HPDE6-E6E7 (cell line): ENCODE measurements around the gene MROH2A.

Source experiments
- DNase-seq: peaks from one replicate; pipeline ENCODE4 v3.0.0; 2011; ENCODE audit warnings: missing footprints; ENCODE audit errors: extremely low spot score

MROH2A gene

DNA sequence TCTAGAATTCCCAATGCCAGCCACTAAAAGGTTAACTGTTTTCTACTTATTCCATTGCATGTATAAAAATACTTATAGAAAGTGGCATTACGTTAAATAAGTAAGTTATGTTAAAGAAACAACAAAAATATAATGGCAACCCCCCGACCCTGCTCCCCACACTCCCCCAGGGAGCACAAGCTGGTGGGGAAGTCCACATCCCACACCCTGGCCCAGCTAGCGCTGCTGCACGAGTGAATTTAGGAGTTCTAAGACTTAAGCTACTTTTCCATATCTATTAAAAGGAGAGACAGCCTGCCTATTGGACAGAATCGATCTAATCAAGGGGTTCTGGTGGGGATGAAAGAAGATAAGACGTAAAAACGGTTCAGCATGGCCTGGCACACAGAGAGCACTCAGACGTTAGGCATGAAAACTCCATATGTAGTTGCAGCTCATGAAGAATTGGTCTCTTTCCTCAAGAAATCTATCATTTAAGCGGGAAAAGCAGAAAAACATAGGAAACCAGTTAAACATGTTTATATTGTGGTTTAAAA, 59.6 kb downstream of the MROH2A start:
- no peak for DNase-seq

DNA sequence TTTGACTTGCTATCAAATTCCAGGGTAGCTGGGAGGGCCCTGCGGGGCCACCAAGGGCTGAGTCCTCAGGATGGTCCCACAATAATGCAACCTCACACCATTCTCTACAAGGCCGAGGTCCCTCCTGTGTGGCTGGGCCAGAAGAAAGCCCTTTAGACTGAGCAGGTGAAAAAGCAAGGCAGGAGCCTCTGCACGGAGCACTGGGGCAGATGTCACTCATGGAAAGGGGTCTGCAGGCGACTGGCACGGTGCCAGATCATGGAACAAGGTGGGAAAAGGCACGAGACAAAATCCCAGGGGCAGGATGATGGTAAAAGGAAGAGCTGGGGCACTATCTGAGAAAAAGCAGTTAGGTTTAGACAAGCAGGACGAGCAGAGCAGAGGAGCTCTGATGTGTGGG, 60.1 kb downstream of the MROH2A start:
- no peak for DNase-seq

DNA sequence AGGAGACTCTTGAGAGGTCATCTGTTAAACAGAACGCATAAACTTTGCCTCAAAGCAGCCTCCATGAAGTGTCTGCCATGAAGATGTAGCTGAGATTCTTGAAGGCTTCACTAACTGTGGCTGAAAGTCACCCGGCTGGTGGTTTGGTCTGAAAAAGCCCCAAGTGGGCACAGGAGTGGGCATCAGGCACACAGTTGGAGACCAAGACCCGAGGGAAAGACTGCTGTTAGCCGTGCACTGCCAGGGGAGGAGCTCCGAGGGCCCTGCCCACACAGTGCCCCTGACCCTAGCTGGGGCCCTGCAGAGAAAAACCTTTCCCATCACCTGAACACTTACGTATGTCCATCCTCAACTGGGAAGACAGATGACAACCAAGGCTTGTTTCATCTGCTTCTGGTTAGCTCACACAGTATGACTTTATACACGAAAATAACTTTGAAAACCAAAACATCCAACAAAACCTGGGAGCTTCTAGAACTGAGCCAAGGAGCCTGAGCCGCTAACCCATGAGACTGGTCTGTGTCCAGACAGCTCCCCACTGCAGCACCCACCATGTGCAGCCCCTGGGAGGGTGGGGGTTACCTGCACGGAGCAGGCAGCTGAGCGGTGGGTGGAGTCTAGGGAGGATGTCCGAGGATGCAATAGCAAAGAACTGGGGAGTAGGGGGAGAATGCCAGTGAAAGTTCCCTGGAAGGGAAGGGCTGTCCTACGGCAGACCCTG, 60.8 kb downstream of the MROH2A start:
- no peak for DNase-seq

DNA sequence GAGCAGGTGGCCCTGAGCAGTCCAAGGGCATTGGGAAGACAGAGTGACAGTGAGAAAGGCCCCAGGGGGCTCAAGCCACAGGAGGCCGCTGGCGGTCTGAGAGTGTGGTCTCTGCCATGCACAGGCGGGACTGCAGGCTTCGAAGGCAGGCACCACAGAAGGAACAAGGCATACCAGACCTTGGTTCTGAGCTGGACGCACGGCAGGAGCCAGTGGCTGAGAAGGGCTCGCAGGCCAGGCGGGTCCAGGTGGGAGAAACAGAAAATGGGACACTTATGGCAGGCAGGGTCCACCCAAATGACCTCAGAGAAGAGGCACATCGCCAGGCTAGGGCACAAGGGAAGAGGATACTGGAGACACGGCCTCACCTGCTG, 61.3 kb downstream of the MROH2A start:
- DNase-seq = no peak

DNA sequence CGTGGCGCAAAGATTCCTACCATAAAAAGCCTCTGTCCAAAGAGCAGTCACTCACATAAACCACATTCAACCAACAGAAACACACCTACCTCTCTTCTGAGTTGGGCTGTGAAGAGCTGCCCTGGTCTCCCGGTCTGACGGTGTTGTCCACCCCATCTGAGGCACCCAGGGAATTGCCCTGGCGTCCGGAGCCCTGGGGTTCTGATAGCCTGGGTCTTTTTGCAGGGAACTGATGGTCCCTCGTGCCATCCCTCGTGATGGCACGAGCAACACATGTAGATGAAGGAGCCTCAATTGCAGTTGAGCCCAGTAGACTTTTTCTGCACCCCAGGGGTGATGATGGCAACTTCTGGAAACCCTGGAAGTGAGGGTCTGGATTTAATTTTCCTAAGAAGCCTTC, 62.4 kb downstream of the MROH2A start:
- DNase-seq = no peak

DNA sequence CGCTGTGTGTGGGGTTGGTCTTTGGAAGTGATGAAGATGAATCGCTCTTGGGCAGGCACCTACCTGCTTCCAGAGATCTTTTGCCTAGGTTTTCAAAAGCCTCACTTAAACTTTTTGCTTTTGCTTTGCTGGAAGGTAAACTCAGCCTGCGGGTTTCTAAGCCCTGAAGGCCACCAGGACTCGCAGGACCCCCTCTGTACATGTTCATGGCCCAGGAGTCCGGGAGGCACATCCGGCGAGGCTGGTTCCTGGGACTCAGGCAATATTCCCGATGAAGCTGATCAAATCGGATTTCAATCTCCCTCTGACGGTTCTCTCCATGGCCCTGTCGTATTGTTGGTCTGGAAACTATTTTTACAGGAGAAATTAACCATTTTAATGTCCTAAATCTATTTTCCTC, 63.1 kb downstream of the MROH2A start:
- DNase-seq = no peak

DNA sequence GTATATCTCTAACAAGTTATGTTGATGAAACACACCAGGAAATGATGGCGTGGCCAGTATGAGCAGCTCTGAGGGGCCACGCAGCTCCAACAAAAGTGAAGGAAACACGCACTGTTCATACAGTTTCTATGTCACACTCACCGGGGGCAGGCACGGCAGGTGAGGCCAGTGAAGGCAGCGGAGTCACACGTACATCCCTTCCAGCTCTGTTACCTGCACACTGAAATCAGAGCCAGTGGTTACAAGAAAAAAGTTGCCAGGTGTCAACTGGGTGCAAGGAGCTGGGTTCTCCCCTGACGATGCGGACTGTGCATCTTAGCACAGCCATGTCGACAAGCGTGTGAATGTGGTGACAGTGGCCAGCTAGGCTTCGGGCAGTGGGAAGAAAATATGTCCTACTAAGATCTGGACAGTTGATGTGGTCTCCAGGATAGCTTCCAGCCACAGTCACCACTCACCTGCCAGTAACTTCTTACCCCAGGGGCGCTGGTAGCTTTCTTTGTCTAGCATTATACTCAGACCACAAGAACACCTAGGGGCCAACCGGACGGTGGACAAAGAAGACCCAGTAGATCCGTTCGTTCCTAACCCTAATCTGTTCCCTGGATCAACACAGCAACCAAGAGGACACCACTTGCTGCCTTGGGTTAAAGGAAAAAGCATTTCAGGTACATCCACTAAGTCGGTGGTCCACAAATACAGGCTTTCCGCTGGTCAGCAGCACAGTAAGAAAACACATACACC, 66.1 kb downstream of the MROH2A start:
- no peak for DNase-seq

DNA sequence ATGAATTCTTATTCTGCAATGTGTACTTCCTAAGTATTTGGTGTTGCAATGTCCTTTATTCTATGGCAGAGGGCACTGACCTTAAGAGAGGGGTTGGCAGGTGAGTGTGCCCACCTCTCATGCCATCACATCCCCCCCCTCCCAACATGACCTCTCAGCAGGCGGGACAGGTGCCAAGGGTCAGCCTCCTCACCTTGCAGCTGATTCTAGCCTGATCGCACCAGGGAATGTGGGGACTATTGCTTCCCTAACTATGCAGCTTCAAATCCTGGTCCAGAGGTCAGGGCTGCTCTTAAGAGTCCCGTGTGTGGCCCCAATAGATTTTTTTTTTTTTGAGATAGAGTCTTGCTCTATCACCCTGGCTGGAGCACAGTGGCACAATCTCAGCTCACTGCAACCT, 66.7 kb downstream of the MROH2A start:
- no peak for DNase-seq

DNA sequence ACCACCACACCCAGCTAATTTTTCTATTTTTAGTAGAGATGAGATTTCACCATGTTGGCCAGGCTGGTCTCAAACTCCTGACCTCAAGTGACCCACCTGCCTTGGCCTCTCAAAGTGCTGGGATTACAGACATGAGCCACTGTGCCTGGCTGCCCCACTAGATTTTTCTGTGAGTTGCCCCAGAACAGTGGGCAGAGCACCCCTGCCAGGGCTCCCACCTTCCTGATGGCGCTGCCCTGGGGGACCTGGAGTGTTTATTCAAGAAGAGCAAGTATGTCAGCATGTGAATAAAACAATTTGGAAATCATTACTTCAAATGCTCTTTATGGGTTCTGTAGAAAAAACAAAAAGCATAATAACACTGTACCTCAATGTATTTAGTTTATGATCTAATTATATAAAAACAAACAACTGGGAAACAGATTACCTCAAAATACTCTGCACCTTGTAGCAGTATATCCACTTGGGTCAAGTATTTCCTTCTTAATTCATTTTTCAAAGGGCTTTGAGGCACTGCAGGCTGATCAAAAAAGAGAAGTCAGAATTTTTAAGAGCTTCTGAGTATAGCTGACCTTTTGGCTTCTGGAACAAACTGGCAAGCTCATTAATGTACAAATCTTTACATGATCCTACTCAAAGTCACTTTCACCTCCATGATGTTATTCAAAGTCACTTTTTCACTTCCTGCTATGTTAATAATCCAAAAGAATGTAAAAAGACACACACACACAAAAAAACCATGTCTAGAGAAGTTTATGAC, 67.4 kb downstream of the MROH2A start:
- no peak for DNase-seq

DNA sequence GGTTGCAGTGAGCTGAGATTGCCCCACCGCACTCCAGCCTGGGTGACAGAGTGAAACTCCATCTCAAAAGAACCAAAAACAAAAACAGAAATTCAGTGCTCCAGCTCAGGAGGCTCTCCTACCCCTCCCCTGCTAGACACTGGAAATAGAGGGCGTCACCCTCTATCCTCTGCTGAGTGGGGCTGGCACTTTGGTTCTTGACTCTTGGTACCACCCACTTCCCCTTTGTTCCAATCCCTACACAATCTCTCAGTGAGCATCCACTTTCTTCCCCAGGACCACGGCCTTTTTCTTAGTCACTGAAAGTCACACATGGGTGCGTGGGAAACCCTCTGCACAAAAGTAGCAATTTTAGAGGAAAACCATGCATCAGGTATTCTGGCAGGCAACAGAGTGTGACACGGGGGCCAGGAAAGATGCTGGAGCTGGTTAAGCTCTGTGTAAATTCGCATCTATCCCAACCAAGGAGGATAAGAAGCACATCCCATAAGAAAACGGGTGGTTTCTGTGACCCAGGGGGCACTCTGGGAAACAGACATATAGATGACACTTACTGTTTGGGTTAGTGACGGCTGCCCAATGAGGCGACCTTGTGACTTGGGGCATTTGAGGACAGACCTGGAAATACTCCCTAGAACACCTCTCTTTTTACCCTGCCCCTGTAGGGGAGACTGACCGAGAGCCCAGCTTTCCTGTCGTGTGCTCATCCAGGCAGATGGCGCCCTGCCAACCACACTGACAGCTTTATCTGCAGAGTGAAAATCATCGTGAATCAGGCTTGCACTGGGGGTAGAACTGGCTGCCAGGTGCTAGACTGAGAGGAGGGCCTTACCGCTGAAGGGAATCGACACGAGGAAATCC, 68.5 kb downstream of the MROH2A start:
- no peak for DNase-seq

DNA sequence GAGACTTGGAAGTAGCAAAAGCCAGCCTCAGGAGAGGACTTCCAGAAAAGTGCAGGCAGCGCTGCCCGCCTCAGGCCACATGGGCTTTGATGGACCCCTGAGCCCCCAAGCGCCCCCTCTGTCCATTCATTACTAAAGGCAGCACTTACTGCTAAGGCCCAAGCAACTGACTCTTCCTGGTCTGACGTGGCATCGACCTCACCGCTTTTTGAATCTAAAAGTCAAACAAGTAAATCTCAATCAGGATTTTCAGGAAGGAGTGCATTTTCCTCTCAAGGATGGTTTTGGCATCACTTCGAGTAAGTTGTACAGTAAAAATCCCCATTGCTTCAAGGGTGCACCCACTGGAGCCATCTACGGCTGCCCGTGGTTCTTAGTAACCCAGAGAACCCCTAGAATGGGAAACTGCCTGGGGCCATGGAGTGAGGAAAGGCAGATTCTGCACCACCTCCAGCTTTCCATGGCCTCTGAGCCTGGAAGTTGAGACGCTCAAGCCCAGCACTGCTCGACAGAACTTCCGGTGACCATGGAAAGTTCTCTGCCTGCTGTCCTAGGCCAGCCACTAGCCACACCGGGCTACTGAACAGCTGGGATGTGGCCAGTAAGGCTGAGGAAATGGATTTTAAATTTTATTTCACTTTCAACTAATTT, 69.2 kb downstream of the MROH2A start:
- DNase-seq = no peak

DNA sequence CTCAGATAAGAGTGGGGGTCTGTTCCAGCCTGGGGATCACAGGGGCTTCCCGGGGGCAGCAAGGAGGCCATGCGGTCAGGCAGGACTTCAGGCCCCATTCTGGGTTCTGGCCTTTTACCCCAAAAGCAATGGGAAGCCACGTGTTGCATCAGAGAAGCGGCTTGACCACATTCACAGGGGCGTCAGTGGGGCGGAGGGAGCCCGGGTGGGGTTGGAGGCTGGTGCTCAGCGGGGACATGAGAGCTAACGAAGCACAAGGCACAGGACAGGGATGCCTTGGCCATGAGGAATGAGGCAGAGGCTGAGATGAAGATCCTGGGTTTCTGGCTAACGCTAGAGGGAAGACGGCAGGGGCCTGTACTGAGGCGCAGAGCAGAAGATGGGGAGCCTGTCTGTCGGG, 70.1 kb downstream of the MROH2A start:
- DNase-seq = no peak

DNA sequence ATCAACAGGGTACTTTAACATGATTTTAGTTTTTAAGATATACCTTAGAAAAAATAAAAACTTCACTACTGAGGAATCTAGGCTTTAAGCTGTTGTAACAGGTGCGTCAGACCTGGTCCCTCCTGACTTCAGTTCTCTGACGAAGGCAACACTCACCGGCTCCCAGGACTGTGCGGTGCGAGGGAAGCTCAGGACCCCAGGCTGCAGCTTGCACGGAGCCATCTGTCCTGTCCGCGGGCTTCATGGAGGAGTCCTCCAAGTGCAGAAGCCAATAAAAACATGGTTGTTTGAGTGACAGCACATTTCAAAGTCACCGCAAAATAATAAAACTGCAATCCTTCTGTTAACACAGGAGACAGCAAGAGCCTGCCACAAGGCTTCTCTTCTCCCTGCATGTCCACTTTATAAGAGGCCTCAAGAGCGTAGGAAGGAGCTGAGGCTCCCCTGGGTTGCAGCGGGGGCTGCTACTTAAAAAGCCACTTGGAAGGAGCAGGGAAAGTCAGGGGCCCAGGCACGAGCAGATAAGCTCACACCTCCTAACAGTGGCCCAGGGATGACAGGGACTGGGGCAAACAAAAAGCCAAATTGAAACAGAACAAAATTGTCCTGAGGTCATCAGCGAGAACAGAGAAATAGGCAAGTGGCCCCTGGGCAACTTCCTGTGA, 71.6 kb downstream of the MROH2A start:
- DNase-seq = no peak

DNA sequence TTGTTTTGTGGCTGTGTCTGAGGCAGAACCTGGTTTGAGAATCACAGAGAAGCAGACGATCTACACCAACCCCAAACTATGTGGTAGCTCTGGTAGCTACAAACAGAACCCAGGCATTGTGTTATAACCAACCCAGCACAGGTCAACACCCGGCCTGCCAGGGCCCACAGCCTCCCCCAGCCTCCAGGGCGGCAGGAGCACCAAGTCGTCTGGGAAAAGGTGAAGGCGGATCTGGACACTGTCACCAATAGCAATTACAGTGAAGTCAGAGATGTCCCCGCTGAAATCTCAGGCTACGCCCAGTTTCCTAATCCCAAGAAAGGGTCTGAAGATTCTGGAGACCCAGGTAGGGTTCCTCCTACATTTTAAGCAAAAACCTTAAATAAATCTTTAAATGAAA, 72.6 kb downstream of the MROH2A start:
- no peak for DNase-seq

DNA sequence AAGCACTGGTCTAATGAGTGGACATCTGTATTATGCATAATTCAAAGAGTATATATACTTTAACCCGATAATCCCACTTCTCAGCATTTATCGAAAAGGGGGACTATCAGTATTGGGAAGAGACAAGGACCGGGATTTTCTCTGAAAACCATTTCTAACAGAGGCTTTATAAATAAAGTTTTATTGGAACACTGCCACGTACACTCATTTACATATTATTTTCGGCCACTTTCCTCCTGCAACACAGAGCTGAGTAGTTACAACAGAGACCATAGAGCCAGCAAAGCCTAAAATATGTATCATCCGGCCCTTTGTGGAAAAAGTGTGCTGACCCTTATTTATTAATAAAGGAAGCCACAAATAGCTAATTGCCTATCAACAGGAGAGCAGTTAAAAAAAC, 73.0 kb downstream of the MROH2A start:
- no peak for DNase-seq

DNA sequence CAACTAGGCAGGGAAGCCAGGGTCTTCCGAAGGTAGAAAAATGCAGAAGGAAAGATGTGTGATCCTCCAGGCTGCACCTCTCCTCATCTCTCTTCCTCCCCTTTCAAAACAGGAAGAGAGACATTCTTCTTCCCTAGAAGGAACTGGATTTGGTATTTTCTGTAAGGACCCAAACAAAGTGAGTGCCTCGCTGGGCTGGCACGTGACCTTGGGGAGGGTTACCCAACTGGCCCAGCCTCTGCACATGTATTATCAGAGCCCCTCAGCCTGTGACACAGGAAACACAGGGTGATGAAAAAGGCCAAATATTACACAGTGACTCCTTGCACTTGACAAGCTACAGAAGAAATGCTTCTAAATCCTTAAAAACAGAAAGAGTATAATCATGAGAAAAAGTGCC, 73.9 kb downstream of the MROH2A start:
- DNase-seq = no peak

DNA sequence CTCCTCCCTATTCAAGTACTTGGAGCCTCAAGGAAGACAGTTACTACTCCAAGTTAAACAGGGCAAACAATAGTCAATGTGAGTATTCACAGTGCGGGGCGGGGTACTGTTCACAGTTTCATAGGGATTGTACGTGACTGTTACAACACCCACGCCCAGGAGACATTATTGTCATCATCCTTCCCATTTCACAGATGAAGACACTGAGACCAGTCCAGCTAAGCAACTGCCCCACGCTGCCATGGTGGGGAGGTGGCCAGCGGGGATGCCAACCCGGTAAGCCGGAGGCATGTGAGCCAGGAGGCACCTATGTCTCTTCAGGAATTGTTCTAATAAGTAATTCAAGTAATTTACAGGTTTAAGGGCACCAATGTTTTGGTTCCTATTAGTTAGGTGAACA, 75.2 kb downstream of the MROH2A start:
- DNase-seq = no peak

DNA sequence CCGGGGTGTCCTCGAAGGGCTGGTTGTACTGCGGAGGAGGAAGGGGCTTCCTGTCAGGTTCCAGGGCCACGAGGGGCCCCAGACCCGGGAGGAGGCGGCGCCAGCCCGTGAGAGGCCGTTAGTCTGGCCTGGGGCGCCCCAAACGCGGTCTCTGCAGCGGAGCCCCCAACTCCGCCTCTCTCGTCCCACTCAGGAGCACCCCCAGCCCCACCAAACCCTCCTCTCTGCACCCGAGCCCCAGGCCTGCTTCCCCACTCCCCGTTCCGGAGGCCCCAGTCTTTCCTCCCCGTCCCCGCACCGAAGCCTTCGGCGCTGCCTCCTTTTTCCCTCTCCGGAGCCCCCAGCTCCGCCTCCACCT, 75.7 kb downstream of the MROH2A start:
- no peak for DNase-seq

DNA sequence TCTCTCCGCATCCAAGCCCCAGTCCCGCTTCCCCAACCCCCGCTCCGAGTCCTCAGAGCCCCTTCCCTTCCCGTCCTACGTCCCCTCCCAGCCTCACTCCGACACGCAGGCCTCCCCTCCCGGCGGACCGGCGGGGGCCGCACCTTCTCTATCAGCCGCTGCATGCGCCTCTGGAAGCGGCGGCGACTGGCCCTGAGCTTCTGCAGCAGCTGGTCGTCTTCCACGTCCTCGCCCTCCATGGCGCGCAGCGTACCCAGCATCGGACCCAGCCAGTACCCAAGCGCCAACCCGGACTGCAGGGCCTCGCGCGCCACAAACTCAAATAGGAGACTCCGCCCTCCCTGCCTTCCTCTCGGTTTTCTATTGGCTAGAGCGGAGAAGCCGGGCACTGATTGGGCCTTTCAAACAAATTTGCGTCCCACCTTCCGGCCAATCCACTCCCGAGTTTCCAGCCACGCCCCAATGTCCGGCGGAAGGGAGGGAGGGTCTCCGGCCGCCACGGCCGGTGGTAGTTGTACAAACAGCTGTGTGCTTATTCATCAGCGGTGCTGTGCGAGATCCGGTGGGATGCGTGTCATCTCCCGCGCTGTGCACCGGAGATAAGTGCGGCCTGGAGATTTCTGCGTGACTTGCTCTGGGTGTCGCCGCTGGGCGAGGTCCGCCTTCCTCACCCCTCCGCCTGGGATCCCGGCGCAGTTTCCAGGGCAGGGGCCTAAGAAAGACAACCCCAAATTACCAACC, 76.3 kb downstream of the MROH2A start, which contains the start of gene HJURP:
TSS of gene HJURP (minus strand) at position 295 of the 741 bp plus-strand sequence. CDS start at position 260, 35 bp downstream.
- peak; percentile 97 for DNase-seq

DNA sequence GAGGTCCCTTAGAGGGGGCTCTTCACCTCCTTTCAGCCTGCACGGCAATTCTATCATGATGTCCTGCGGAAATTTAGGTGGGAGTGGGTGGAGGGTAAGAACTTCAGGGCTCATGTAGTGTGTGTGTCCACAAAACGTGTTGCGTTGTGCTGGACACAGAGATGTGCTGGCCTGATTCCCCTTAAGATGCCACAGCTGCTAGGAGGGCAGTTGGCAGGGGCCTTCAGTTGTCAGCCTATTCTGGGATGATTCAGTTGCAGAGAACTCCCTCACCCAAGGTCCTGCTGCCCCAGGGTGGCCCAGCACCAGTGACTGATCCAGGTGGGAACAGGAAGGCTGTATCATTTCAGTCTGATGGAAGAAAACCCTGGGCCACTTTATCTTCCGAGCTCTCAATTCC, 77.2 kb downstream of the MROH2A start:
- no peak for DNase-seq
